MM.1S (cell line): ENCODE results near the gene C1orf210.

ENCODE experiments used
- DNase-seq: peaks from one replicate; pipeline ENCODE4 v3.0.0-alpha.2; 2015
- H2AFZ ChIP-seq: fragments of 300-600 bp; sonication (generic); 2 replicates; pipeline ENCODE4 v1.6.0; 2016; ENCODE audit warnings: antibody characterized with exemption, low read length
- H3F3A ChIP-seq: fragments of 300-600 bp; sonication (generic); 2 replicates; pipeline ENCODE4 v1.6.1; 2016; ENCODE audit warnings: mild to moderate bottlenecking, antibody characterized with exemption, low read length, moderate library complexity, mixed read lengths; ENCODE audit not compliant: insufficient read depth
- H3K27ac ChIP-seq: fragments of 300-600 bp; sonication (generic); 2 replicates; pipeline ENCODE4 v1.5.1; 2016; ENCODE audit warnings: mild to moderate bottlenecking, low read length
- H3K27me3 ChIP-seq: fragments of 300-600 bp; sonication (generic); replicated peaks from 2 replicates; pipeline ENCODE4 v1.6.0; 2016; ENCODE audit warnings: low read length; ENCODE audit not compliant: insufficient read depth
- H3K36me3 ChIP-seq: fragments of 300-600 bp; sonication (generic); replicated peaks from 2 replicates; pipeline ENCODE4 v1.6.1; 2016; ENCODE audit warnings: mild to moderate bottlenecking, low read length, mixed read lengths; ENCODE audit not compliant: insufficient read depth
- H3K4me1 ChIP-seq: fragments of 300-600 bp; sonication (generic); 2 replicates; pipeline ENCODE4 v1.6.1; 2016; ENCODE audit warnings: low read length, mixed read lengths
- H3K4me2 ChIP-seq: fragments of 300-600 bp; sonication (generic); 2 replicates; pipeline ENCODE4 v1.6.0; 2016; ENCODE audit warnings: low read depth, low read length
- H3K4me3 ChIP-seq: fragments of 300-600 bp; sonication (generic); 2 replicates; pipeline ENCODE4 v1.5.1; 2016; ENCODE audit warnings: low read length, mixed read lengths
- H3K79me2 ChIP-seq: fragments of 300-600 bp; sonication (generic); 2 replicates; pipeline ENCODE4 v1.6.1; 2016; ENCODE audit warnings: mixed run types, low read length, mixed read lengths
- H3K9ac ChIP-seq: fragments of 300-600 bp; sonication (generic); 2 replicates; pipeline ENCODE4 v1.6.1; 2016; ENCODE audit warnings: low read length, mixed read lengths
- H3K9me2 ChIP-seq: fragments of 300-600 bp; sonication (generic); replicated peaks from 2 replicates; pipeline ENCODE4 v1.6.1; 2016; ENCODE audit warnings: mild to moderate bottlenecking, low read length, mixed read lengths; ENCODE audit not compliant: insufficient read depth
- H3K9me3 ChIP-seq: fragments of 300-600 bp; sonication (generic); replicated peaks from 2 replicates; pipeline ENCODE4 v1.6.1; 2016; ENCODE audit warnings: mild to moderate bottlenecking, low read length, mixed read lengths; ENCODE audit not compliant: insufficient read depth
- H4K20me1 ChIP-seq: fragments of 300-600 bp; sonication (generic); 2 replicates; pipeline ENCODE4 v1.6.1; 2016; ENCODE audit warnings: mild to moderate bottlenecking, low read length, moderate library complexity, mixed read lengths; ENCODE audit not compliant: insufficient read depth
- EZH2 ChIP-seq: fragments of 300-600 bp; sonication (generic); optimal IDR thresholded peaks from 2 replicates; pipeline ENCODE3; 2017; ENCODE audit warnings: low read depth, mild to moderate bottlenecking, antibody characterized with exemption, low read length, mixed read lengths
- EZH2phosphoT487 ChIP-seq: fragments of 300-600 bp; sonication (generic); IDR thresholded peaks from 2 replicates; pipeline ENCODE4 v1.6.1; 2018; ENCODE audit warnings: antibody characterized with exemption, low read length
- TF ChIP-seq, protein P1 (sequence below): fragments of 300-600 bp; sonication (generic); IDR thresholded peaks from 2 replicates; pipeline ENCODE4 v1.5.1; 2016; ENCODE audit warnings: antibody characterized with exemption, low read length, mixed read lengths

C1orf210 gene

GRCh38 chr1:43269627-43270375 is 15.6 kb downstream of the C1orf210 start, which contains the start of gene TMEM125:
Gene TMEM125, plus strand, starts transcription at chr1:43269983. Its CDS starts 2,740 bp downstream, at chr1:43272723.
- no peak for DNase-seq
- Histone ChIP-seq H3K4me2 (peak within 1 kb of the TSS; percentile 56; the same call in 1 of the 2 replicates), H3K4me3 (peak within 1 kb of the TSS; percentile 33; the same call in 1 of the 2 replicates), H2AFZ (peak within 1 kb of the TSS; percentile 61; the same call in 1 of the 2 replicates), H3K9ac (no peak within 1 kb of the TSS), H3K27ac (no peak within 1 kb of the TSS), H3K4me1 (0 out of 2 replicates have a peak, but pooled peaks cover 5% of the 10 kb centered on the region), H3K9me3 (no peaks in the 10 kb centered on the region), H4K20me1 (no peaks in the 10 kb centered on the region), H3F3A (no peaks in the 10 kb centered on the region), H3K36me3 (no peaks in the 10 kb centered on the region), H3K9me2 (no peaks in the 10 kb centered on the region), H3K79me2 (no peaks in the 10 kb centered on the region), H3K27me3 (no peaks in the 10 kb centered on the region)
- TF ChIP-seq EZH2 (no peak), EZH2phosphoT487 (no peak)
- TF ChIP-seq, protein P1, sequence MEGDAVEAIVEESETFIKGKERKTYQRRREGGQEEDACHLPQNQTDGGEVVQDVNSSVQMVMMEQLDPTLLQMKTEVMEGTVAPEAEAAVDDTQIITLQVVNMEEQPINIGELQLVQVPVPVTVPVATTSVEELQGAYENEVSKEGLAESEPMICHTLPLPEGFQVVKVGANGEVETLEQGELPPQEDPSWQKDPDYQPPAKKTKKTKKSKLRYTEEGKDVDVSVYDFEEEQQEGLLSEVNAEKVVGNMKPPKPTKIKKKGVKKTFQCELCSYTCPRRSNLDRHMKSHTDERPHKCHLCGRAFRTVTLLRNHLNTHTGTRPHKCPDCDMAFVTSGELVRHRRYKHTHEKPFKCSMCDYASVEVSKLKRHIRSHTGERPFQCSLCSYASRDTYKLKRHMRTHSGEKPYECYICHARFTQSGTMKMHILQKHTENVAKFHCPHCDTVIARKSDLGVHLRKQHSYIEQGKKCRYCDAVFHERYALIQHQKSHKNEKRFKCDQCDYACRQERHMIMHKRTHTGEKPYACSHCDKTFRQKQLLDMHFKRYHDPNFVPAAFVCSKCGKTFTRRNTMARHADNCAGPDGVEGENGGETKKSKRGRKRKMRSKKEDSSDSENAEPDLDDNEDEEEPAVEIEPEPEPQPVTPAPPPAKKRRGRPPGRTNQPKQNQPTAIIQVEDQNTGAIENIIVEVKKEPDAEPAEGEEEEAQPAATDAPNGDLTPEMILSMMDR = no peak

DNA sequence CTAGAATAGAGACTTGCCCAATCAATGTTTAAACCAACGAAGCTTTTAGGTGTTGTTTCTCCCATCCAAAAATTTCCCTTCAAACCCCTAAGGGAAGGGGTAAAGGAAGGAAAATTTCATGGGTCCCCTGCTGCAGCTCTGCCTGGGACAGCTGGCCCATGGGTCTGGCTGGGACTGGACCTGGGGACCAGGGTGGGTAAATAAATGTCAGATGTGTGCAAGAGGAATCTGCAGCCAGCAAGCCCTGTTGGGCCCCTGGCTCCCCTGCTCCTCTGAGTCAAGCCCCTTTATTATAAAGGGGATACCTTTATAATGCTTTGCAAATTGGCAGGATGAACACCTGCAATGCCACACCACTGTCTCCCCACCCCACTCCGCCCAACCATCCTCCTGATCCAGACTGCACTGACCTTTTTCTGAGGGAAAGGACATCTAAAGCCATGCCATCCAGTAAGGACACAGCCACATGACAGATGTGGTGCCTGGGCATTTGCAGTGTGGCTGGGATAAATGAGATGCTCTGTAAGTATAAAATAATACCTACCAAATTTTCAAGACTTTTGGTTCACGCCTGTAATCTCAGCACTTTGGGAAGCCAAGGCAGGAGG is 17.5 kb downstream of the C1orf210 start:
- Histone ChIP-seq H3K79me2 (no peaks in the 10 kb centered on the region), H3K9ac (no peak overlapping the region), H3K27ac (no peak overlapping the region), H3K36me3 (no peaks in the 10 kb centered on the region), H3K9me2 (no peaks in the 10 kb centered on the region), H3K4me1 (no peaks in the 10 kb centered on the region), H3K4me2 (no peak overlapping the region), H3K27me3 (no peaks in the 10 kb centered on the region), H3K9me3 (no peaks in the 10 kb centered on the region), H4K20me1 (no peaks in the 10 kb centered on the region), H3F3A (no peaks in the 10 kb centered on the region), H2AFZ (no peak overlapping the region), H3K4me3 (no peak overlapping the region)
- TF ChIP-seq, protein P1 = no peak
- no peak for DNase-seq

DNA sequence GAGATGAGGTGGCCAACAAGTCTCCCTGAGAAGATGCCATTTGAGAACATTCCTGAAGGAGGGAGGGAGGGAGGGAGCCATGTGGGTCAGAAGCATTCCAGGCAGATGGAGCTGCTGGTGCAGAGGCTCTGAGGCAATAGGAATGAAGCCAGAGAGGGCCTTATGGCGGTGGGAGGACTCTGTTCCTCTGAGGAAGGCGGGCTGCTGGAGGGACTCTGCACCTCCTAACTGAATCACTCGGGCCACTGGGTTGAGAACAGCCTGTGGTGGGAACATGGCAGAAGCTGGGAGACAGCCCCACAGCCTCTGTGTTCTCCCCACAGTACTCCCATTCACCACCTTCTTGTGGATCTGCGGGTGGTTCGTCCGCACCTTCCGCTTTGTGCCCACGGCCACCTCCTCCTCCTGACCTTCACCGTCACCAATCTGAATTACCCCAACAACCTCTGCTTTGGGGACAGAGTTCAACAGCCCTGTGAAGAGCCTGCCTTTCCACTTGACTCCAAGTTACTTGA is 18.0 kb downstream of the C1orf210 start:
- Histone ChIP-seq H2AFZ (no peak overlapping the region), H3F3A (no peaks in the 10 kb centered on the region)

More for the DNA sequence above, 18.0 kb downstream of the C1orf210 start:
- H4K20me1 ChIP-seq = no peaks in the 10 kb centered on the region
- H3K9me2 ChIP-seq = no peaks in the 10 kb centered on the region
- H3K9me3 ChIP-seq = no peaks in the 10 kb centered on the region
- H3K27me3 ChIP-seq = no peaks in the 10 kb centered on the region
- no peak overlapping the region for H3K4me2 ChIP-seq
- TF ChIP-seq, protein P1 = no peak
- TF ChIP-seq EZH2phosphoT487 = no peak
- H3K4me1 ChIP-seq = no peaks in the 10 kb centered on the region
- no peak overlapping the region for H3K27ac ChIP-seq
- no peaks in the 10 kb centered on the region for H3K36me3 ChIP-seq
- no peak for DNase-seq
- H3K79me2 ChIP-seq = no peaks in the 10 kb centered on the region
- H3K4me3 ChIP-seq = no peak overlapping the region
- H3K9ac ChIP-seq = no peak overlapping the region
